Stimulated activated memory B cell treated with anti-CD40 and anti-IgM and Interleukin-4, amounts not matched to agents 10 μg/mL and 1 μg/mL and 100 μg/mL, for 72 hours (primary cell): ENCODE results near the gene DDX23.

Experiments used
- ATAC-seq: fragments of 150-1000 bp; cut with Tn5 transposase; 2 replicates; pipeline ENCODE4 v1.10.0; 2021
- H3K27ac Mint-ChIP-seq: one replicate; pipeline ENCODE4 v1.8.0; 2022; ENCODE audit warnings: mild to moderate bottlenecking, mixed read lengths
- H3K27me3 Mint-ChIP-seq: one replicate; pipeline ENCODE4 v1.8.0; 2022; ENCODE audit warnings: mixed read lengths
- H3K36me3 Mint-ChIP-seq: one replicate; pipeline ENCODE4 v1.8.0; 2022; ENCODE audit warnings: mixed read lengths
- H3K4me1 Mint-ChIP-seq: one replicate; pipeline ENCODE4 v1.8.0; 2022; ENCODE audit warnings: mixed read lengths
- H3K4me3 Mint-ChIP-seq: one replicate; pipeline ENCODE4 v1.8.0; 2022; ENCODE audit warnings: mild to moderate bottlenecking, moderate library complexity, mixed read lengths
- H3K9me3 Mint-ChIP-seq: one replicate; pipeline ENCODE4 v1.8.0; 2022; ENCODE audit warnings: mixed read lengths

The DDX23 gene

GRCh38 chr12:48781750-48782456, 70.1 kb downstream of the DDX23 start:
- no peak overlapping the region for H3K27ac Mint-ChIP-seq

GRCh38 chr12:48780381-48781025, 71.5 kb downstream of the DDX23 start:
- H3K4me3 Mint-ChIP-seq = no peak overlapping the region
- no peaks in the 10 kb centered on the region for H3K36me3 Mint-ChIP-seq
- H3K9me3 Mint-ChIP-seq = no peaks in the 10 kb centered on the region
- ATAC-seq = no peak
- H3K27ac Mint-ChIP-seq = no peak overlapping the region
- H3K4me1 Mint-ChIP-seq = peaks cover 6% of the 10 kb centered on the region
- peaks cover 33% of the 10 kb centered on the region for H3K27me3 Mint-ChIP-seq

More at GRCh38 chr12:48781750-48782456, 70.1 kb downstream of the DDX23 start:
- no peak overlapping the region for H3K4me3 Mint-ChIP-seq
- H3K9me3 Mint-ChIP-seq = no peaks in the 10 kb centered on the region
- H3K27me3 Mint-ChIP-seq = peaks cover 45% of the 10 kb centered on the region
- H3K4me1 Mint-ChIP-seq = peaks cover 6% of the 10 kb centered on the region
- ATAC-seq = peak; percentile 10
- no peaks in the 10 kb centered on the region for H3K36me3 Mint-ChIP-seq

- H3K4me3 Mint-ChIP-seq = no peak overlapping the region
- no peak for ATAC-seq
- no peak overlapping the region for H3K27ac Mint-ChIP-seq
- H3K36me3 Mint-ChIP-seq = no peaks in the 10 kb centered on the region
- H3K9me3 Mint-ChIP-seq = no peaks in the 10 kb centered on the region
- peaks cover 27% of the 10 kb centered on the region for H3K27me3 Mint-ChIP-seq
- peaks cover 6% of the 10 kb centered on the region for H3K4me1 Mint-ChIP-seq
These were observed 72.1 kb downstream of the DDX23 start for GRCh38 chr12:48779869-48780268.
